ENCODE measurements around the gene PAQR7. TPM values are rescaled to one million over a fixed set of nuclear protein-coding genes. Genes with fewer than 3 reads are reported as not detected.

PAQR7 gene
- total RNA-seq, 1 experiment from 2014 or later, result 6.7 TPM

- H3K9me3 Mint-ChIP-seq, result no peaks in the 10 kb centered on the region
- peak; percentile 53 for DNase-seq (ENCODE audit: low spot score)
- ATAC-seq, result peak; percentile 19
- POLR2A ChIA-PET, result interaction anchor here (0.5 kb wide), 2 partner anchors 74 to 647 kb away, joined by 3 read pairs; no protein-coding TSS in a partner anchor
- peak overlapping the region; percentile 98 for H3K4me3 Mint-ChIP-seq
- H3K27ac Mint-ChIP-seq, result peak overlapping the region; percentile 95
- H3K4me1 Mint-ChIP-seq, result peaks cover 35% of the 10 kb centered on the region
- CTCF ChIA-PET, result interaction anchor here (0.5 to 5.5 kb wide), 19 partner anchors 8 to 252 kb away, joined by 3 to 26 read pairs (median 5); partner anchors contain the start of genes PAFAH2, PAQR7 and SELENON
- peaks cover 10% of the 10 kb centered on the region for H3K27me3 Mint-ChIP-seq (ENCODE audit: low read depth)
- TF ChIP-seq OVOL2 (CRISPR knock-in tag; IDR thresholded peaks at IDR 0.05; ENCODE audit: borderline replicate concordance) (no peak), KAT7 (CRISPR knock-in tag; IDR thresholded peaks at IDR 0.05; ENCODE audit: borderline replicate concordance) (no peak), SP1 (CRISPR knock-in tag; conservative IDR thresholded peaks at IDR 0.05) (no peak), ZBTB43 (CRISPR knock-in tag; IDR thresholded peaks at IDR 0.05) (no peak), TEAD1 (CRISPR knock-in tag; IDR thresholded peaks at IDR 0.05) (no peak), JAZF1 (CRISPR knock-in tag; IDR thresholded peaks at IDR 0.05) (no peak), IRF1 (CRISPR knock-in tag; IDR thresholded peaks at IDR 0.05) (no peak), ZNF423 (CRISPR knock-in tag; IDR thresholded peaks at IDR 0.05) (no peak), CDX4 (CRISPR knock-in tag; IDR thresholded peaks at IDR 0.05; ENCODE audit: borderline replicate concordance) (no peak), ZSCAN18 (CRISPR knock-in tag; IDR thresholded peaks at IDR 0.05) (no peak), MAX (CRISPR knock-in tag; IDR thresholded peaks at IDR 0.05) (no peak)
- H3K36me3 Mint-ChIP-seq, result peaks cover 9% of the 10 kb centered on the region; the same call in 1 of the 2 replicates
These were observed 57.5 kb downstream of the PAQR7 start for GRCh38 chr1:25817840-25818501.

- peaks cover 25% of the 10 kb centered on the region for H3K4me1 Mint-ChIP-seq
- POLR2A ChIA-PET, result no interaction called here
- H3K27ac Mint-ChIP-seq, result peak overlapping the region; percentile 57; the same call in 1 of the 2 replicates
- peaks cover 9% of the 10 kb centered on the region; the same call in 1 of the 2 replicates for H3K36me3 Mint-ChIP-seq
- TF ChIP-seq ERG (CRISPR knock-in tag; IDR thresholded peaks at IDR 0.05) (no peak), HMGA2 (CRISPR knock-in tag; IDR thresholded peaks at IDR 0.05) (no peak), ZNF671 (CRISPR knock-in tag; IDR thresholded peaks at IDR 0.05) (no peak), NR1H2 (CRISPR knock-in tag; IDR thresholded peaks at IDR 0.05) (no peak), TEAD4 (CRISPR knock-in tag; IDR thresholded peaks at IDR 0.05) (no peak), ZNF121 (CRISPR knock-in tag; IDR thresholded peaks at IDR 0.05) (no peak), CBFB (CRISPR knock-in tag; IDR thresholded peaks at IDR 0.05; ENCODE audit: low read depth) (no peak), RORB (CRISPR knock-in tag; IDR thresholded peaks at IDR 0.05) (no peak)
- DNase-seq (ENCODE audit: low spot score) (no peak), ATAC-seq (no peak)
- CTCF ChIA-PET, result interaction anchor here (0.8 to 5.5 kb wide), 5 partner anchors 18 to 315 kb away, joined by 3 to 26 read pairs (median 3); partner anchors contain the start of gene PAFAH2
- H3K9me3 Mint-ChIP-seq, result no peaks in the 10 kb centered on the region
- peaks cover 6% of the 10 kb centered on the region; the same call in 1 of the 2 replicates for H3K27me3 Mint-ChIP-seq (ENCODE audit: low read depth)
- H3K4me3 Mint-ChIP-seq, result no peak overlapping the region
These were observed 59.3 kb downstream of the PAQR7 start for GRCh38 chr1:25816112-25816718.

Data from WTC11 (cell line).